HepG2 (cell line): Measurements from ENCODE around the gene ZBTB21. TPM values are rescaled to one million over a fixed set of nuclear protein-coding genes. Genes with fewer than 3 reads are reported as not detected.

Source experiments
- ATAC-seq: fragments of 200-7000 bp; cut with Tn5 transposase; 3 replicates; pipeline ENCODE4 v1.9.1; 2020; ENCODE audit warnings: mild to moderate bottlenecking, moderate library complexity
- BruUV-seq: library from RNA; stranded (reverse); fragments of 400-500 nt; replicated peaks from 2 replicates; lab custom pipeline; 2021; lab: Mats Ljungman, UMichigan
- CTCF ChIA-PET: fragments of 300-600 bp; formaldehyde crosslinking; extraction: SDS; loops from one replicate; lab custom pipeline; 2021; ENCODE audit warnings: low total read pairs, inconsistent platforms, low intra/inter-chr PET ratio; lab: Yijun Ruan, JAX
- POLR2A ChIA-PET: fragments of 350-600 bp; sonication (Branson Sonifier 250); formaldehyde crosslinking; loops from one replicate; lab custom pipeline; 2020; ENCODE audit warnings: antibody characterized with exemption, inconsistent platforms; lab: Yijun Ruan, JAX
- DNase-seq: peaks from one replicate; pipeline ENCODE4 v3.0.0-alpha.2; 2015; ENCODE audit warnings: low spot score
- FAIRE-seq: peaks from 3 replicates; lab custom pipeline; 2011; peaks lifted over from hg19 to GRCh38; lab: Jason Lieb, UNC
- H2AFZ ChIP-seq: one replicate; pipeline ENCODE4 v1.6.1; 2011; ENCODE audit warnings: low read length, inconsistent platforms
- H3K27ac ChIP-seq: fragments of 300-600 bp; 3 replicates; pipeline ENCODE4 v1.8.0; 2011; ENCODE audit warnings: mixed run types, mild to moderate bottlenecking, mixed read lengths, low read length, inconsistent platforms; ENCODE audit not compliant: insufficient read depth; ENCODE audit errors: extremely low read length
- H3K27me3 ChIP-seq, 2 experiments: fragments of 200-600 bp in 1 of 2; 2 replicates in 1 of 2; 3 replicates in 1 of 2; pipeline versions ENCODE4 v1.6.0 to v1.8.0; 2011; ENCODE audit warnings: low read length in 2 of 2, mild to moderate bottlenecking in 2 of 2, moderate library complexity in 2 of 2, inconsistent platforms in 1 of 2; ENCODE audit not compliant: insufficient read depth in 2 of 2, control insufficient read depth in 1 of 2
- H3K36me3 ChIP-seq, 2 experiments: fragments of 200-600 bp in 1 of 2; replicated peaks in 1 of 2; 2 replicates in 1 of 2; 3 replicates in 1 of 2; pipeline versions ENCODE4 v1.5.1 to v1.8.0; 2011; ENCODE audit warnings: low read length in 2 of 2, inconsistent platforms in 1 of 2; ENCODE audit not compliant: insufficient read depth in 2 of 2, control insufficient read depth in 1 of 2
- H3K4me1 ChIP-seq: 2 replicates; pipeline ENCODE4 v1.5.1; 2012; ENCODE audit warnings: low read length, inconsistent platforms; ENCODE audit not compliant: insufficient read depth
- H3K4me2 ChIP-seq: 2 replicates; pipeline ENCODE4 v1.6.0; 2011; ENCODE audit warnings: low read depth, low read length, inconsistent platforms
- H3K4me3 ChIP-seq, 3 experiments: fragments of 200-600 bp in 1 of 3; sonication (generic), shearing (Covaris generic) in 1 of 3; replicated peaks in 1 of 3; 2 replicates each; pipeline ENCODE4 v1.5.1; 2011 to 2016; ENCODE audit warnings: low read length in 3 of 3, inconsistent platforms in 2 of 3, low read depth in 2 of 3, mild to moderate bottlenecking in 2 of 3, control low read depth in 1 of 3, mixed read lengths in 1 of 3; ENCODE audit not compliant: insufficient read depth in 1 of 3
- H3K79me2 ChIP-seq: one replicate; pipeline ENCODE4 v1.6.1; 2011; ENCODE audit warnings: low read length, inconsistent platforms; ENCODE audit not compliant: insufficient read depth
- H3K9ac ChIP-seq: 2 replicates; pipeline ENCODE4 v1.6.0; 2011; ENCODE audit warnings: mild to moderate bottlenecking, low read depth, low read length, inconsistent platforms; ENCODE audit not compliant: insufficient read depth
- H3K9me3 ChIP-seq: 2 replicates; pipeline ENCODE4 v1.5.1; 2012; ENCODE audit warnings: mild to moderate bottlenecking, low read length
- H4K20me1 ChIP-seq: 2 replicates; pipeline ENCODE4 v1.6.0; 2011; ENCODE audit warnings: inconsistent platforms, mild to moderate bottlenecking, low read length, moderate library complexity; ENCODE audit not compliant: insufficient read depth
- ZNF138 ChIP-seq: sonication (generic); formaldehyde crosslinking; IDR thresholded peaks from 2 replicates; pipeline ENCODE4 v1.5.0; 2020; ENCODE audit warnings: mild to moderate bottlenecking, low read depth, missing genetic modification reagents
- ZNF263 ChIP-seq: sonication (generic); formaldehyde crosslinking; IDR thresholded peaks from 2 replicates; pipeline ENCODE4 v1.4.0; 2020; ENCODE audit warnings: missing genetic modification reagents
- ZNF274 ChIP-seq: sonication (generic); formaldehyde crosslinking; IDR thresholded peaks from 2 replicates; pipeline ENCODE4 v1.5.1; 2020; ENCODE audit warnings: mild to moderate bottlenecking, missing genetic modification reagents
- ZNF577 ChIP-seq: sonication (generic); formaldehyde crosslinking; IDR thresholded peaks from 2 replicates; pipeline ENCODE4 v1.4.0; 2020; ENCODE audit warnings: mild to moderate bottlenecking, low read depth, missing genetic modification reagents, borderline replicate concordance
- whole genome bisulfite sequencing: methylation state at CpG from one replicate; pipeline ENCODE4 v1.1.6; 2017; ENCODE audit warnings: low lambda C conversion rate; 5-methylcytosine and 5-hydroxymethylcytosine counted together
- in situ Hi-C: cut with HindIII; loops from 2 replicates; pipeline ENCODE4 v1.10.0; 2017; ENCODE audit warnings: low pct_unique_long_range_greater_than_20kb; ENCODE audit not compliant: extremely low pct_ligation_motif_present
- intact Hi-C: fragments of 100-400 bp; cut with micrococcal nuclease; formaldehyde crosslinking; loops from one replicate; pipeline ENCODE4 v1.10.0; 2022; ENCODE audit not compliant: unreplicated experiment
- polyA plus RNA-seq, 8 experiments: library from polyadenylated mRNA; depleted of rRNA in 3 of 8; stranded (reverse) in 7 of 8; unstranded in 1 of 8; fragments of >200 nt; fragmentation: Illumina TruSeq in 4 of 8; extraction: Trizol in 4 of 8; gene quantifications; 2 replicates each; pipeline versions ENCODE4 v1.2.1 to v1.2.3, GENCODE V29; 2011 to 2016; ENCODE audit warnings: low read depth in 4 of 8, missing spikeins in 1 of 8, mixed read lengths in 1 of 8; ENCODE audit not compliant: insufficient read depth in 1 of 8
- total RNA-seq, 5 experiments: library from RNA; depleted of rRNA; stranded (reverse); fragments of >200 nt; fragmentation: Illumina TruSeq; extraction: Trizol; gene quantifications; 2 replicates each; pipeline ENCODE4 v1.2.3, GENCODE V29; 2016; ENCODE audit warnings: low read depth in 1 of 5
- TF ChIP-seq, protein P1 (sequence below): sonication (generic); formaldehyde crosslinking; IDR thresholded peaks from 2 replicates; pipeline ENCODE4 v1.8.0; 2022; ENCODE audit warnings: missing genetic modification reagents, mild to moderate bottlenecking, moderate library complexity, borderline replicate concordance
- TF ChIP-seq, protein P2 (sequence below): sonication (generic); formaldehyde crosslinking; IDR thresholded peaks from 2 replicates; pipeline ENCODE4 v1.4.0; 2020; ENCODE audit warnings: missing genetic modification reagents, mild to moderate bottlenecking, borderline replicate concordance
- TF ChIP-seq, protein P3 (sequence below): sonication (generic); formaldehyde crosslinking; IDR thresholded peaks from 2 replicates; pipeline ENCODE4 v1.4.0; 2020; ENCODE audit warnings: mild to moderate bottlenecking, missing genetic modification reagents, borderline replicate concordance

Gene ZBTB21
- total and polyA plus RNA-seq, 2 of the 13 experiments (the other 11 are each of a cell fraction or from before 2014, with no cell fraction given) = 4.5 to 6.1 TPM

DNA sequence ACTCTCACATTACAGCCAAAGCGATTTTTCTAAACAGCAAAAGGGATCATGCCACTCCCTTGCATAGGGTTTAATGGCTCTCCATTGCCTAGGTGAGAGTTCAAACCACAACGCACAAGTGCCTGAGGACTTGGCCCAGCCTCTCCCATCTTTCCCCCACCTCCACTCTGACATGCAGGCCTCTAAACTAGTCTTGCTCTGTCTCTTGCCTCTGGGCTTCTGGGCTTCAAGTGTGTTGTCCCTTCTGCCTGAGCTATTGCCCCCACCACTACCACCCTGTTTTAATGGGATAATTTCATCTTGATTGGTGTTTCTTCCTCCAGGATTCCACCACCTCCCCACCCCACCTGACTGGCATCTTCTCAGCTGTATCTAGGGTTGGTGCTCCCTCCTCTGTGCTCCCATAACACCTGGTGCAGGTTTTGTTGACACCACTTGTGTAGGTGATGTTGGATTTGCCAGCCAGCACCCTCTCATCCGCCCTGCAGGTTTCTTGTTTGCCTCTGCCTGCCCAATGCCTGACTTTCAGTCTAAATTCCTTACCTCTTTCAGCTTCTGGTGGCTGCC is 2.7 kb upstream of the ZBTB21 start:
- Histone ChIP-seq H3K27ac (no peak overlapping the region), H3K4me2 (no peak overlapping the region), H2AFZ (no peak overlapping the region), H3K9ac (no peak overlapping the region)
- intact Hi-C loops = no loop called here
- POLR2A ChIA-PET = no interaction called here
- 0 out of 2 replicates have a peak, but pooled peaks have one; percentile 21 for TF ChIP-seq ZNF263 (CRISPR knock-in tag)
- TF ChIP-seq, protein P1, sequence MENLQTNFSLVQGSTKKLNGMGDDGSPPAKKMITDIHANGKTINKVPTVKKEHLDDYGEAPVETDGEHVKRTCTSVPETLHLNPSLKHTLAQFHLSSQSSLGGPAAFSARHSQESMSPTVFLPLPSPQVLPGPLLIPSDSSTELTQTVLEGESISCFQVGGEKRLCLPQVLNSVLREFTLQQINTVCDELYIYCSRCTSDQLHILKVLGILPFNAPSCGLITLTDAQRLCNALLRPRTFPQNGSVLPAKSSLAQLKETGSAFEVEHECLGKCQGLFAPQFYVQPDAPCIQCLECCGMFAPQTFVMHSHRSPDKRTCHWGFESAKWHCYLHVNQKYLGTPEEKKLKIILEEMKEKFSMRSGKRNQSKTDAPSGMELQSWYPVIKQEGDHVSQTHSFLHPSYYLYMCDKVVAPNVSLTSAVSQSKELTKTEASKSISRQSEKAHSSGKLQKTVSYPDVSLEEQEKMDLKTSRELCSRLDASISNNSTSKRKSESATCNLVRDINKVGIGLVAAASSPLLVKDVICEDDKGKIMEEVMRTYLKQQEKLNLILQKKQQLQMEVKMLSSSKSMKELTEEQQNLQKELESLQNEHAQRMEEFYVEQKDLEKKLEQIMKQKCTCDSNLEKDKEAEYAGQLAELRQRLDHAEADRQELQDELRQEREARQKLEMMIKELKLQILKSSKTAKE = no peak
- TF ChIP-seq, all 625 proteins: peak for 1
- no peak for DNase-seq
- Histone ChIP-seq H3K79me2 (peaks cover 10% of the 10 kb centered on the region), H3K4me1 (peaks cover 19% of the 10 kb centered on the region), H3K36me3 (0 out of 5 replicates have a peak, but pooled peaks cover 0 to 2% of the 10 kb centered on the region in 2 experiments), H4K20me1 (no peaks in the 10 kb centered on the region), H3K4me3 (no peak overlapping the region), H3K27me3 (no peaks in the 10 kb centered on the region; a peak in 1 of 5 replicates), H3K9me3 (0 out of 2 replicates have a peak, but pooled peaks cover 4% of the 10 kb centered on the region)
- CTCF ChIA-PET = no interaction called here
- in situ Hi-C loops = no loop called here
- ATAC-seq = no peak
- no peak for FAIRE-seq
- WGBS = 89% methylated on average over 3 of the region's 3 CpGs
- no TSS peak for BruUV-seq

DNA sequence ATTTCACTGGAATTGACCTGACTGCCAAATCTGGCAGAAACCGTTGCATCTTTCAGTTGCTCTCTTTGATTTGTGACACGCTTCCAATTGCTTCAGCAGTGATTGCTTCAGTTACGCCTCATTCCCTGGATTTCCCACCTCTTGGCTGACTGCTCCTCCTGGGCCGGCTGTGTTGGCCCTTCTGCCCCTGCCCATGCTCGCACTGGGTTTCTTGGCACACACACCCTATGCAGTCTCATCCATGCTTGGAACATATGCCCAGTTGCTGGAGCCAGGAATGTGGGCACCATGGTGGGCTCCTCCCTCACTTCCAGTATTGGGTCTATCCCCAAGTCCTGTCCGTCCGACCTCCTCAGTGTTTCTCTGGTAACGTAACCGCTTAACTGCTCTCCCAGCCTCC is 2.2 kb upstream of the ZBTB21 start:
- no peak overlapping the region for H3K4me3 ChIP-seq
- H4K20me1 ChIP-seq = no peaks in the 10 kb centered on the region
- no peak overlapping the region for H2AFZ ChIP-seq
- H3K4me1 ChIP-seq = peaks cover 24% of the 10 kb centered on the region
- H3K79me2 ChIP-seq = peaks cover 15% of the 10 kb centered on the region
- POLR2A ChIA-PET = no interaction called here
- no peak for DNase-seq
- 97% methylated on average over 9 of the region's 9 CpGs for WGBS
- no peak overlapping the region for H3K9ac ChIP-seq
- H3K36me3 ChIP-seq = peaks cover 0 to 7% of the 10 kb centered on the region in 2 experiments; a peak in 1 of 5 replicates
- H3K4me2 ChIP-seq = no peak overlapping the region
- no peak for FAIRE-seq
- H3K27ac ChIP-seq = no peak overlapping the region
- 0 out of 2 replicates have a peak, but pooled peaks cover 4% of the 10 kb centered on the region for H3K9me3 ChIP-seq
- CTCF ChIA-PET = no interaction called here
- ATAC-seq = no peak
- in situ Hi-C loops = no loop called here
- BruUV-seq = no TSS peak
- H3K27me3 ChIP-seq = no peaks in the 10 kb centered on the region; a peak in 1 of 5 replicates
- intact Hi-C loops = no loop called here
- TF ChIP-seq, protein P2, sequence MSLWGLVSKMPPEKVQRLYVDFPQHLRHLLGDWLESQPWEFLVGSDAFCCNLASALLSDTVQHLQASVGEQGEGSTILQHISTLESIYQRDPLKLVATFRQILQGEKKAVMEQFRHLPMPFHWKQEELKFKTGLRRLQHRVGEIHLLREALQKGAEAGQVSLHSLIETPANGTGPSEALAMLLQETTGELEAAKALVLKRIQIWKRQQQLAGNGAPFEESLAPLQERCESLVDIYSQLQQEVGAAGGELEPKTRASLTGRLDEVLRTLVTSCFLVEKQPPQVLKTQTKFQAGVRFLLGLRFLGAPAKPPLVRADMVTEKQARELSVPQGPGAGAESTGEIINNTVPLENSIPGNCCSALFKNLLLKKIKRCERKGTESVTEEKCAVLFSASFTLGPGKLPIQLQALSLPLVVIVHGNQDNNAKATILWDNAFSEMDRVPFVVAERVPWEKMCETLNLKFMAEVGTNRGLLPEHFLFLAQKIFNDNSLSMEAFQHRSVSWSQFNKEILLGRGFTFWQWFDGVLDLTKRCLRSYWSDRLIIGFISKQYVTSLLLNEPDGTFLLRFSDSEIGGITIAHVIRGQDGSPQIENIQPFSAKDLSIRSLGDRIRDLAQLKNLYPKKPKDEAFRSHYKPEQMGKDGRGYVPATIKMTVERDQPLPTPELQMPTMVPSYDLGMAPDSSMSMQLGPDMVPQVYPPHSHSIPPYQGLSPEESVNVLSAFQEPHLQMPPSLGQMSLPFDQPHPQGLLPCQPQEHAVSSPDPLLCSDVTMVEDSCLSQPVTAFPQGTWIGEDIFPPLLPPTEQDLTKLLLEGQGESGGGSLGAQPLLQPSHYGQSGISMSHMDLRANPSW (CRISPR knock-in tag) = no peak
- TF ChIP-seq ZNF138 (no peak), ZNF274 (CRISPR knock-in tag) (no peak), ZNF577 (no peak)
- TF ChIP-seq, protein P3, sequence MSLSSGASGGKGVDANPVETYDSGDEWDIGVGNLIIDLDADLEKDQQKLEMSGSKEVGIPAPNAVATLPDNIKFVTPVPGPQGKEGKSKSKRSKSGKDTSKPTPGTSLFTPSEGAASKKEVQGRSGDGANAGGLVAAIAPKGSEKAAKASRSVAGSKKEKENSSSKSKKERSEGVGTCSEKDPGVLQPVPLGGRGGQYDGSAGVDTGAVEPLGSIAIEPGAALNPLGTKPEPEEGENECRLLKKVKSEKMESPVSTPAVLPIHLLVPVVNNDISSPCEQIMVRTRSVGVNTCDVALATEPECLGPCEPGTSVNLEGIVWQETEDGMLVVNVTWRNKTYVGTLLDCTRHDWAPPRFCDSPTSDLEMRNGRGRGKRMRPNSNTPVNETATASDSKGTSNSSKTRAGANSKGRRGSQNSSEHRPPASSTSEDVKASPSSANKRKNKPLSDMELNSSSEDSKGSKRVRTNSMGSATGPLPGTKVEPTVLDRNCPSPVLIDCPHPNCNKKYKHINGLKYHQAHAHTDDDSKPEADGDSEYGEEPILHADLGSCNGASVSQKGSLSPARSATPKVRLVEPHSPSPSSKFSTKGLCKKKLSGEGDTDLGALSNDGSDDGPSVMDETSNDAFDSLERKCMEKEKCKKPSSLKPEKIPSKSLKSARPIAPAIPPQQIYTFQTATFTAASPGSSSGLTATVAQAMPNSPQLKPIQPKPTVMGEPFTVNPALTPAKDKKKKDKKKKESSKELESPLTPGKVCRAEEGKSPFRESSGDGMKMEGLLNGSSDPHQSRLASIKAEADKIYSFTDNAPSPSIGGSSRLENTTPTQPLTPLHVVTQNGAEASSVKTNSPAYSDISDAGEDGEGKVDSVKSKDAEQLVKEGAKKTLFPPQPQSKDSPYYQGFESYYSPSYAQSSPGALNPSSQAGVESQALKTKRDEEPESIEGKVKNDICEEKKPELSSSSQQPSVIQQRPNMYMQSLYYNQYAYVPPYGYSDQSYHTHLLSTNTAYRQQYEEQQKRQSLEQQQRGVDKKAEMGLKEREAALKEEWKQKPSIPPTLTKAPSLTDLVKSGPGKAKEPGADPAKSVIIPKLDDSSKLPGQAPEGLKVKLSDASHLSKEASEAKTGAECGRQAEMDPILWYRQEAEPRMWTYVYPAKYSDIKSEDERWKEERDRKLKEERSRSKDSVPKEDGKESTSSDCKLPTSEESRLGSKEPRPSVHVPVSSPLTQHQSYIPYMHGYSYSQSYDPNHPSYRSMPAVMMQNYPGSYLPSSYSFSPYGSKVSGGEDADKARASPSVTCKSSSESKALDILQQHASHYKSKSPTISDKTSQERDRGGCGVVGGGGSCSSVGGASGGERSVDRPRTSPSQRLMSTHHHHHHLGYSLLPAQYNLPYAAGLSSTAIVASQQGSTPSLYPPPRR (CRISPR knock-in tag) = no peak
